ENCODE results near the gene MAP2.

DNA sequence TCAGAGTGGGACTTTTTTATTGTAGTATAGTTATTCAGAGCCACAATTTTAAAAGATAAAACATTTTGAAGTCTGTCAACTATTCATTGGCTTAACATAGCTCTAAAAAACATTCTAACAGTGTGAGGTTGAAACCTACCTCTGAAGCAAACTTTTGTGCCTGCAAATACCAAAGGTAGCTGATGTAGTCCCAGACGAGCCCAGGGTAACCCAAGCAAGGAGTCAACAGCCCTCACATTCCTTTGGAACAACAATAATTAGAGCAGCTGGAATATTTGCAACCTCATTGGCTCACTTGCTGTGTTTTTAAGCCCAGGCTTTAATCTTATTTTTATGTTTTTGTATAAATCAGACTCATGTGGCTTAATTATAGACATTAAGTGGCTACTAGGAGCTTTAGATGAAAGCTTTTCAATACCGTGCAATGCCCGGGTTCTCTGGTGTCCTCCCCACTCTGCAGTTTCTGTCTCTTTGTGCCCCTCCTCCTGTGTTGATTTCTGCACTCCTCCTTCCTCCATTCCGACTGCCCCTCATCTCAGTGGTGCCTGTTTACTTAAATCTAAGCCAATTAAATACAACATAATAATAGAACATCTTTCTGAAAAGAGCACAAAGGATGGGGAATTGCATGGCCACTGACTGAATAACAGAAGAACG is 189.9 kb downstream of the MAP2 start:
- TF ChIP-seq GPBP1L1 (CRISPR knock-in tag; IDR thresholded peaks at IDR 0.05) (no peak), CTCF (CRISPR knock-in tag; IDR thresholded peaks at IDR 0.05) (no peak), POLR2A (IDR thresholded peaks at IDR 0.05; ENCODE audit: insufficient read depth in 1 of 2, low read depth in 2 of 2, low read length in 2 of 2) (no peak), THYN1 (CRISPR knock-in tag; IDR thresholded peaks at IDR 0.05; ENCODE audit: borderline replicate concordance, low read depth) (no peak), MTF1 (CRISPR knock-in tag; IDR thresholded peaks at IDR 0.05) (no peak), ZNF543 (CRISPR knock-in tag; IDR thresholded peaks at IDR 0.05) (no peak), ZNF256 (CRISPR knock-in tag; conservative IDR thresholded peaks at IDR 0.05) (no peak), JUN (CRISPR knock-in tag; IDR thresholded peaks at IDR 0.05) (no peak)
- TF ChIP-seq, protein P1, sequence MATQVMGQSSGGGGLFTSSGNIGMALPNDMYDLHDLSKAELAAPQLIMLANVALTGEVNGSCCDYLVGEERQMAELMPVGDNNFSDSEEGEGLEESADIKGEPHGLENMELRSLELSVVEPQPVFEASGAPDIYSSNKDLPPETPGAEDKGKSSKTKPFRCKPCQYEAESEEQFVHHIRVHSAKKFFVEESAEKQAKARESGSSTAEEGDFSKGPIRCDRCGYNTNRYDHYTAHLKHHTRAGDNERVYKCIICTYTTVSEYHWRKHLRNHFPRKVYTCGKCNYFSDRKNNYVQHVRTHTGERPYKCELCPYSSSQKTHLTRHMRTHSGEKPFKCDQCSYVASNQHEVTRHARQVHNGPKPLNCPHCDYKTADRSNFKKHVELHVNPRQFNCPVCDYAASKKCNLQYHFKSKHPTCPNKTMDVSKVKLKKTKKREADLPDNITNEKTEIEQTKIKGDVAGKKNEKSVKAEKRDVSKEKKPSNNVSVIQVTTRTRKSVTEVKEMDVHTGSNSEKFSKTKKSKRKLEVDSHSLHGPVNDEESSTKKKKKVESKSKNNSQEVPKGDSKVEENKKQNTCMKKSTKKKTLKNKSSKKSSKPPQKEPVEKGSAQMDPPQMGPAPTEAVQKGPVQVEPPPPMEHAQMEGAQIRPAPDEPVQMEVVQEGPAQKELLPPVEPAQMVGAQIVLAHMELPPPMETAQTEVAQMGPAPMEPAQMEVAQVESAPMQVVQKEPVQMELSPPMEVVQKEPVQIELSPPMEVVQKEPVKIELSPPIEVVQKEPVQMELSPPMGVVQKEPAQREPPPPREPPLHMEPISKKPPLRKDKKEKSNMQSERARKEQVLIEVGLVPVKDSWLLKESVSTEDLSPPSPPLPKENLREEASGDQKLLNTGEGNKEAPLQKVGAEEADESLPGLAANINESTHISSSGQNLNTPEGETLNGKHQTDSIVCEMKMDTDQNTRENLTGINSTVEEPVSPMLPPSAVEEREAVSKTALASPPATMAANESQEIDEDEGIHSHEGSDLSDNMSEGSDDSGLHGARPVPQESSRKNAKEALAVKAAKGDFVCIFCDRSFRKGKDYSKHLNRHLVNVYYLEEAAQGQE (IDR thresholded peaks at IDR 0.05; ENCODE audit: borderline replicate concordance in 1 of 2, low read depth in 1 of 2, low read length in 2 of 2) = no peak

Data from HepG2 (cell line).